ENCODE results near the gene AP2B1. TPM values are rescaled to one million over a fixed set of nuclear protein-coding genes. Genes with fewer than 3 reads are reported as not detected.

Gene AP2B1
- total RNA-seq, 1 donor from 2014 or later, result 145 TPM

GRCh38 chr17:35705230-35705629 lies 118.1 kb downstream of the AP2B1 start:
- Histone ChIP-seq H3K27ac (no peak overlapping the region), H3K4me1 (peaks cover 18% of the 10 kb centered on the region), H3K4me3 (no peak overlapping the region), H3K27me3 (ENCODE audit: low read depth) (no peaks in the 10 kb centered on the region), H3K9me3 (no peaks in the 10 kb centered on the region), H3K36me3 (peaks cover 23% of the 10 kb centered on the region)
- TF ChIP-seq CTCF (IDR thresholded peaks at IDR 0.05), result no peak
- no peak for ATAC-seq
- intact Hi-C loops (cut with DNase I), result no loop called here
- DNase-seq, result no peak

GRCh38 chr17:35705705-35706104 lies 118.6 kb downstream of the AP2B1 start:
- Histone ChIP-seq H3K9me3 (no peaks in the 10 kb centered on the region), H3K36me3 (peaks cover 27% of the 10 kb centered on the region), H3K4me1 (peaks cover 18% of the 10 kb centered on the region), H3K4me3 (no peak overlapping the region), H3K27me3 (ENCODE audit: low read depth) (no peaks in the 10 kb centered on the region), H3K27ac (no peak overlapping the region)
- intact Hi-C loops (cut with DNase I), result no loop called here
- TF ChIP-seq CTCF (IDR thresholded peaks at IDR 0.05), result no peak
- ATAC-seq, result peak in 1 of 2 donors; percentile 82
- DNase-seq, result no peak

GRCh38 chr17:35708149-35708548 lies 121.0 kb downstream of the AP2B1 start:
- no peak for TF ChIP-seq CTCF (IDR thresholded peaks at IDR 0.05)
- H3K27ac ChIP-seq, result no peak overlapping the region
- DNase-seq (no peak), ATAC-seq (no peak)
- no peaks in the 10 kb centered on the region for H3K27me3 ChIP-seq (ENCODE audit: low read depth)
- H3K36me3 ChIP-seq, result peaks cover 47% of the 10 kb centered on the region
- H3K4me3 ChIP-seq, result no peak overlapping the region
- H3K9me3 ChIP-seq, result no peaks in the 10 kb centered on the region
- peaks cover 26% of the 10 kb centered on the region for H3K4me1 ChIP-seq
- intact Hi-C loops (cut with DNase I), result no loop called here

- ATAC-seq, result no peak
- Histone ChIP-seq H3K27me3 (ENCODE audit: low read depth) (no peaks in the 10 kb centered on the region), H3K36me3 (peaks cover 55% of the 10 kb centered on the region), H3K9me3 (no peaks in the 10 kb centered on the region), H3K4me1 (peaks cover 34% of the 10 kb centered on the region), H3K4me3 (no peak overlapping the region), H3K27ac (no peak overlapping the region)
- DNase-seq, result no peak
- TF ChIP-seq CTCF (IDR thresholded peaks at IDR 0.05), result no peak
- intact Hi-C loops (cut with DNase I), result no loop called here
Measured at GRCh38 chr17:35708951-35709350, 121.8 kb downstream of the AP2B1 start.

- Histone ChIP-seq H3K27me3 (ENCODE audit: low read depth) (no peaks in the 10 kb centered on the region), H3K9me3 (no peaks in the 10 kb centered on the region), H3K27ac (no peak overlapping the region), H3K4me3 (no peak overlapping the region), H3K36me3 (peaks cover 64% of the 10 kb centered on the region), H3K4me1 (peaks cover 36% of the 10 kb centered on the region)
- intact Hi-C loops (cut with DNase I), result no loop called here
- no peak for DNase-seq
- ATAC-seq, result no peak
- no peak for TF ChIP-seq CTCF (IDR thresholded peaks at IDR 0.05)
Measured at GRCh38 chr17:35709874-35710273, 122.8 kb downstream of the AP2B1 start.

GRCh38 chr17:35710950-35711349 lies 123.8 kb downstream of the AP2B1 start:
- no peak overlapping the region for H3K4me3 ChIP-seq
- peaks cover 72% of the 10 kb centered on the region for H3K36me3 ChIP-seq
- H3K27ac ChIP-seq, result no peak overlapping the region
- no peak for TF ChIP-seq CTCF (IDR thresholded peaks at IDR 0.05)
- intact Hi-C loops (cut with DNase I), result no loop called here
- no peaks in the 10 kb centered on the region for H3K9me3 ChIP-seq
- peaks cover 37% of the 10 kb centered on the region for H3K4me1 ChIP-seq
- DNase-seq (no peak), ATAC-seq (no peak)
- H3K27me3 ChIP-seq (ENCODE audit: low read depth), result no peaks in the 10 kb centered on the region

Measured in lower lobe of right lung (tissue), 2 donors.